K562 (cell line): ENCODE measurements around the gene PLEKHH3. TPM values are rescaled to one million over a fixed set of nuclear protein-coding genes. Genes with fewer than 3 reads are reported as not detected.
A peak's percentile ranks its signal among the peaks of the same experiment; 100 is the strongest.

ENCODE experiments used
- ATF4 ChIP-seq: fragments of 450-650 bp; formaldehyde crosslinking; IDR thresholded peaks from 2 replicates; pipeline ENCODE4 v1.4.0; 2022; ENCODE audit warnings: mild to moderate bottlenecking, moderate library complexity
- CC2D1A ChIP-seq: fragments of 450-650 bp; IDR thresholded peaks from 2 replicates; pipeline ENCODE4 v1.6.1; 2017; ENCODE audit warnings: mild to moderate bottlenecking
- CCAR2 ChIP-seq: fragments of 200-400 bp; formaldehyde crosslinking; IDR thresholded peaks from 2 replicates; pipeline ENCODE4 v1.6.1; 2017; ENCODE audit warnings: mild to moderate bottlenecking, low read depth, low read length
- CEBPG ChIP-seq, 3 experiments: fragments of 200-800 bp in 1 of 3; sonication (Bioruptor generic) in 1 of 3; sonication (generic) in 1 of 3; formaldehyde crosslinking in 1 of 3; IDR thresholded peaks in 2 of 3; conservative IDR thresholded peaks in 1 of 3; 2 replicates each; pipeline versions ENCODE4 v1.6.1 to v1.8.0; 2016 to 2022; ENCODE audit warnings: missing compliant biosample characterization in 2 of 3, missing genetic modification characterization in 2 of 3, mild to moderate bottlenecking in 1 of 3, missing genetic modification reagents in 1 of 3
- CREBBP ChIP-seq: IDR thresholded peaks from one replicate; pipeline ENCODE4 v1.6.1; 2012; ENCODE audit warnings: low read depth, mild to moderate bottlenecking, control low read depth, inconsistent platforms, low read length
- GTF2A2 ChIP-seq: IDR thresholded peaks from 2 replicates; pipeline ENCODE4 v1.6.1; 2016; ENCODE audit warnings: mild to moderate bottlenecking, missing genetic modification characterization, missing compliant biosample characterization
- MBD2 ChIP-seq: sonication (generic); IDR thresholded peaks from 2 replicates; pipeline ENCODE4 v1.6.1; 2016; ENCODE audit warnings: low read depth, borderline replicate concordance
- MYC ChIP-seq, 2 experiments: fragments of 250-450 bp in 1 of 2; sonication (Bioruptor Pico) in 1 of 2; IDR thresholded peaks; 2 replicates each; pipeline versions ENCODE4 v1.5.1 to v1.6.1; 2012 to 2021; ENCODE audit warnings: low read depth in 2 of 2, borderline replicate concordance in 1 of 2, improper control_type of control experiment in 1 of 2, low read length in 1 of 2, mild to moderate bottlenecking in 1 of 2, moderate library complexity in 1 of 2
- NCOR1 ChIP-seq: fragments of 450-650 bp; IDR thresholded peaks from 2 replicates; pipeline ENCODE4 v1.6.1; 2016; ENCODE audit warnings: mild to moderate bottlenecking, moderate library complexity
- NR1H2 ChIP-seq: sonication (generic); formaldehyde crosslinking; IDR thresholded peaks from 2 replicates; pipeline ENCODE4 v1.4.0; 2020; ENCODE audit warnings: mild to moderate bottlenecking, missing genetic modification reagents
- OTX1 ChIP-seq: fragments of 450-650 bp; formaldehyde crosslinking; IDR thresholded peaks from 2 replicates; pipeline ENCODE4 v1.4.0; 2022; ENCODE audit warnings: mild to moderate bottlenecking
- SFPQ ChIP-seq: fragments of 200-400 bp; formaldehyde crosslinking; IDR thresholded peaks from 2 replicates; pipeline ENCODE4 v1.6.1; 2017; ENCODE audit warnings: mild to moderate bottlenecking, low read depth, low read length, moderate library complexity
- SMARCA4 ChIP-seq: fragments of 450-650 bp; IDR thresholded peaks from 2 replicates; pipeline ENCODE4 v1.6.1; 2016
- TAF9B ChIP-seq: fragments of 450-650 bp; IDR thresholded peaks from 2 replicates; pipeline ENCODE4 v1.6.1; 2018; ENCODE audit warnings: mild to moderate bottlenecking; ENCODE audit not compliant: partially characterized antibody
- TGIF2 ChIP-seq: sonication (generic); formaldehyde crosslinking; IDR thresholded peaks from 2 replicates; pipeline ENCODE4 v1.8.1; 2022; ENCODE audit warnings: mild to moderate bottlenecking, missing genetic modification reagents, moderate library complexity
- THAP7 ChIP-seq: fragments of 250-450 bp; sonication (Bioruptor Pico); IDR thresholded peaks from 2 replicates; pipeline ENCODE4 v1.5.0; 2021
- WHSC1 ChIP-seq: IDR thresholded peaks from one replicate; pipeline ENCODE4 v1.6.1; 2012; ENCODE audit warnings: low read length, control low read depth, inconsistent platforms
- ZNF449 ChIP-seq: fragments of 250-450 bp; sonication (Bioruptor Pico); IDR thresholded peaks from 2 replicates; pipeline ENCODE4 v1.8.0; 2022; ENCODE audit warnings: moderate library complexity, mild to moderate bottlenecking, inconsistent platforms
- ZNF644 ChIP-seq: fragments of 200-800 bp; sonication (Bioruptor generic); IDR thresholded peaks from 2 replicates; pipeline ENCODE4 v1.6.1; 2016; ENCODE audit warnings: low read depth, missing genetic modification characterization, missing compliant biosample characterization
- ZNF766 ChIP-seq: fragments of 200-800 bp; sonication (Bioruptor generic); conservative IDR thresholded peaks from 2 replicates; pipeline ENCODE4 v1.6.1; 2016; ENCODE audit warnings: missing genetic modification characterization, missing compliant biosample characterization
- polyA plus RNA-seq, 8 experiments: library from polyadenylated mRNA; depleted of rRNA in 4 of 8; stranded (reverse) in 5 of 8; unstranded in 3 of 8; fragments of >200 nt; fragmentation: Nextera tagmentation in 2 of 8; fragmentation: Illumina TruSeq in 1 of 8; extraction: Ambion mirVana in 2 of 8; extraction: Trizol in 1 of 8; gene quantifications; 2 replicates each; pipeline versions ENCODE4 v1.2.1 to v1.2.3, GENCODE V29; 2011 to 2014; ENCODE audit warnings: inconsistent platforms in 1 of 8, missing spikeins in 1 of 8
- total RNA-seq, 7 experiments: library from RNA; depleted of rRNA in 6 of 7; stranded (reverse); fragments of >200 nt in 6 of 7; fragmentation: Illumina TruSeq in 2 of 7; extraction: Trizol in 2 of 7; gene quantifications; 2 replicates each; pipeline versions ENCODE4 v1.2.1 to v1.2.3, GENCODE V29; 2011 to 2021; ENCODE audit warnings: low replicate concordance in 1 of 7
- TF ChIP-seq, protein P1 (sequence below): fragments of 250-450 bp; sonication (Bioruptor Pico); IDR thresholded peaks from 2 replicates; pipeline ENCODE4 v1.8.0; 2022; ENCODE audit warnings: inconsistent platforms, mild to moderate bottlenecking, moderate library complexity, borderline replicate concordance

Gene PLEKHH3
- total and polyA plus RNA-seq, 9 of the 15 experiments (the other 6 are each of a cell fraction or from before 2014, with no cell fraction given), result 0.58 to 34.5 (median 5.0) TPM

- no peak for TF ChIP-seq THAP7 (CRISPR knock-in tag)
- no peak for TF ChIP-seq TAF9B
- no peak for TF ChIP-seq CEBPG (CRISPR knock-in tag; IDR thresholded peaks at IDR 0.05)
- no peak for TF ChIP-seq CEBPG (tag; conservative IDR thresholded peaks at IDR 0.05 in 1 of 2, IDR thresholded peaks at IDR 0.05 in 1 of 2)
- no peak for TF ChIP-seq OTX1 (CRISPR knock-in tag)
- TF ChIP-seq CC2D1A, result no peak
- no peak for TF ChIP-seq ZNF644
- TF ChIP-seq SMARCA4, result no peak
- TF ChIP-seq SFPQ, result no peak
- peak; percentile 75 for TF ChIP-seq MYC (IDR thresholded peaks at IDR 0.05; ENCODE audit: low read depth, low read length)
- 0 out of 2 replicates have a peak, but pooled peaks have one; percentile 35 for TF ChIP-seq MYC (CRISPR knock-in tag; IDR thresholded peaks at IDR 0.05; ENCODE audit: borderline replicate concordance, low read depth)
- no peak for TF ChIP-seq ZNF449 (CRISPR knock-in tag)
- TF ChIP-seq ZNF766 (CRISPR knock-in tag), result no peak
- TF ChIP-seq MBD2, result no peak
- TF ChIP-seq CCAR2, result no peak
- TF ChIP-seq NR1H2, result peak; percentile 97
- TF ChIP-seq TGIF2, result peak; percentile 17; the same call in 1 of the 2 replicates
- no peak for TF ChIP-seq WHSC1
- no peak for TF ChIP-seq GTF2A2
- TF ChIP-seq, protein P1, sequence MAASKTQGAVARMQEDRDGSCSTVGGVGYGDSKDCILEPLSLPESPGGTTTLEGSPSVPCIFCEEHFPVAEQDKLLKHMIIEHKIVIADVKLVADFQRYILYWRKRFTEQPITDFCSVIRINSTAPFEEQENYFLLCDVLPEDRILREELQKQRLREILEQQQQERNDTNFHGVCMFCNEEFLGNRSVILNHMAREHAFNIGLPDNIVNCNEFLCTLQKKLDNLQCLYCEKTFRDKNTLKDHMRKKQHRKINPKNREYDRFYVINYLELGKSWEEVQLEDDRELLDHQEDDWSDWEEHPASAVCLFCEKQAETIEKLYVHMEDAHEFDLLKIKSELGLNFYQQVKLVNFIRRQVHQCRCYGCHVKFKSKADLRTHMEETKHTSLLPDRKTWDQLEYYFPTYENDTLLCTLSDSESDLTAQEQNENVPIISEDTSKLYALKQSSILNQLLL (CRISPR knock-in tag), result no peak
- no peak for TF ChIP-seq CREBBP
- TF ChIP-seq NCOR1, result no peak
- TF ChIP-seq ATF4 (CRISPR knock-in tag), result no peak
Measured at GRCh38 chr17:42679492-42680330, 2.9 kb upstream of the PLEKHH3 start (continued).
